IPS DF 4.7 (cell line): ENCODE measurements around the gene CILP2.

Experiments
- DNase-seq: peaks from one replicate; pipeline ENCODE4 v3.0.0-alpha.2; 2013; ENCODE audit warnings: low spot score; ENCODE audit errors: extremely low read depth

Gene CILP2

DNA sequence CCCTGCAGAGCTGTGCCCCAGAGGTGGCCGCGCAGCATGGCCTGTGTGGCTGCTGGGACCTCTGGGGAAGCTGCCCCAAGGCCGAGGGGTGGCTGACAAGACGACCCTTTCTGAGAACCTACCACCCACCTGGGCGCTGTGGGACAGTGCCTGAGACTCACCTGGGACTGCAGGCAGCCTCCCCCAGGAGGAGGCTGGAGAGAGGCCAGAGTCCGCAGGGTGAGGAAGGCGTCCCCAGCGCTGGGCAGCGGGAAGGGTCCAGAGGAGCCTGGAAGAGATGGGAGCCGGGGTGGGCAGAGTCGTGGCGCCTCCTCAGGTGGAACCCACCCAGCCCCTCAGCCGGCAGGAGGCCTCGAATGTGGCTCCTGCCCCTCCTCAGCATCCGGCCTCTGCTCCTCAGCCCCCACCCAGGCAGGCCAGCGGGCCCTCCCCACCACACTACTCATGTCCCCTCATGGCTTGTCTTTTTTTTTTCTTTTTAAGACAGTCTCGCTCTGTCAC is 25.3 kb downstream of the CILP2 start:
- no peak for DNase-seq

DNA sequence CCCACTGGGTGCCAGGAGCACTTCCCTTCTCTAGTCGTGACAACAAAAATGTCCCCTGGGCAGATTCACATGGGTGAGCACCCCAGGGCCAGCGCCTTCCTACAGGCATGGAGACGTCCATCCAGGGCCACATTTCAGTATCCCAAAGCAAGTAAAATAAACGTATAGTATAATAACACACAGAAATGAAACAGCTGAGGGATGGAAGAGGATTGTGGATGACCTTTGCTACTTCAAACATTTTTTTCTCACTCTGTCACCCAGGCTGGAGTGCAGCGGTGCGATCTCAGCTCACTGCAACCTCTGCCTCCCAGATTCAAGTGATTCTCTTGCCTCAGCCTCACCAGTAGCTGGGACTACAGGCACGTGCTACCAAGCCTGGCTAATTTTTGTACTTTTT is 28.2 kb downstream of the CILP2 start:
- DNase-seq = no peak

GRCh38 chr19:19567391-19567790 is 29.3 kb downstream of the CILP2 start:
- DNase-seq = no peak

DNA sequence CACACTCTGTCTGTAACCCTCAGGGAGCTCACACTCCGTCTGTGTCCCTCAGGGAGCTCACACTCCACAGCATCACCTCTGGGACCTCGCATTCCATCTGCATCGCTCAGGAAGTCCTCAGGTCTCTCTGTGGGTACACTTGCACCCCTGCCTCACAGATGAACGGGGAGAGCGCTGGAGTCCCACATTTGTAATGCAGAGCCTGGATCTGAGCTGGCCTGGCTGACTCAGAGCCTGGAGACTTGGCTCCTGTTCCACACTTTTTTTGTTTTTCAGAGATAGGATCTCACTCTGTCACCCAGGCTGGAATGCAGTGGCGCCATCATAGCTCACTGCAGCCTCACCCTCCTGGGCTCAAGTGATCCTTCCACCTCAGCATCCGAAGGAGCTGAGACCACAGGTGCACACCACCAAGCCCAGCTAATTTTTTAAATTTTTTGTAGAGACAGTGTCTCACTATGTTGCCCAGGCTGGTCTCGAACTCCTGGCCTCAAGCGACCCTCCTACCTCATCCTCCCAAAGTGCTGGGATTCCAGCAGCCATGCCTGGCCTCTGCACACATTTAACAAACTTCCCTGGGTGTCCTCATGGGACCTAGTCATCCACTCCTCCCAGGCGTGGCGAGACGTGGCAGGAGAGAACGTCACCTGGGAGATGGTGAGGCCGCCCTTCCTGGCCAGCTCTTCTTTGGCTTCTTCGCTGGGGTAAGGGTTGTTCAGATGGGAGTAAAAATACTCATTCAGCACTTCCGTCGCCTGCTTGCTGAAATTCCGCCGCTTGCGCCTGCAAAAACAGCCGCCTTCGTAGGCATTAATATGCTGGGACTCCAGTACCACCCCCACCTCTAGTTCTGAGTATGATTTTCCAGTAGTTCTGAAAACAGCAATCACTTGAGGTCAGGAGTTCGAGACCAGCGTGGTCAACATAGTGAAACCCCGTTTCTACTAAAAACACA is 31.0 kb downstream of the CILP2 start:
- no peak for DNase-seq

DNA sequence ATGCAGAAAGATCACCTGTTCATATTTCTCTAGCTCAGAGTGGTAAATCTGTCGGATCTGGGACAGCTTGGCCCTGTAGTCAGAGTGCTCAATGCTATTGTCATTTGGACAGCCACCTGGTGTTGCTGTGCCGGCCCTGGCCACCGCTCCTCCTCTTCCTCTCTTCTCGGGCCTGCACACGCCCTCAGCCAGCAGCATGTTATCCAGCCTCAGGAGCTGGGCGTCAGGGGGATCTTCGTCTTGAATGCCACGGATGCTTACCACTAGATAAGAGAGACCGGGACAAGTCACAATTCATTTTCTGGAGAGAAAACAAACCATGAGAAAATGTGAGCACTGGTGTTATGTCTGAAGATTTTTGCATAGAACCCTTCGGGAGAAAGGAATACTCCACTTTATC is 32.5 kb downstream of the CILP2 start:
- no peak for DNase-seq

DNA sequence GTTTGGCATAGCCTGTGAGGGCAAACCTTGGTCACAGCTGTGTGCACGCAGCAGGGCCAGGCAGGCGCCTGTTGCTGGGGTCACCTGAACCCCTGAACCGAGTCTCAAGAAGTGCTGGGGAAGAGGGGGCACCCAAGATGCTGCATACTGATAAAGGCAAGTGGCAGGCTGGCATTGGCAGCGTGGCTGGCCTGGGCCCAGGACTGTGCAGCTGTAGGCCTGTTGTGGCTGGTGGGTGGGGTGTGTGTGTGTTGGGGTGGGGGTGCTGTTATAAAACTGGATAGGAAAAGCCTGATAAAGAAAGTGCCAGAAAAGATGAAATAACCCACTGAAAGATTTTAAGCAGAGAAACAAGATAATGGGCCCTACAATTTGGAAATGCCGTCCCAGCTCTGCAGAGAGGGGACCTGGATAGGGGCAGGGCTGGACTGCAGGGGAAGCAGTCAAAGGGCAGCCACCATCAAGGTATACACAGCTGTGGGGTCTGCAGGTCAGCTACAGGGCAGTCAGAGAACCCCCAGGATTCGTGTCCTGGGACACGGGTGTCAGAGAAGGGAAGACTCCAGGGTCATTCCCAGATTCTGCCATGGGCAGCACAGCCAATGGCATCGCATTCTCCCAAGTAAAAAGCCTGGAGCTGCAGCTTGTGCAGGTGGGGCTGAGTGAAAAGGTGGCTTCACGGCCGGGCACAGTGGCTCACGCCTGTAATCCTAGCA is 33.2 kb downstream of the CILP2 start:
- no peak for DNase-seq

DNA sequence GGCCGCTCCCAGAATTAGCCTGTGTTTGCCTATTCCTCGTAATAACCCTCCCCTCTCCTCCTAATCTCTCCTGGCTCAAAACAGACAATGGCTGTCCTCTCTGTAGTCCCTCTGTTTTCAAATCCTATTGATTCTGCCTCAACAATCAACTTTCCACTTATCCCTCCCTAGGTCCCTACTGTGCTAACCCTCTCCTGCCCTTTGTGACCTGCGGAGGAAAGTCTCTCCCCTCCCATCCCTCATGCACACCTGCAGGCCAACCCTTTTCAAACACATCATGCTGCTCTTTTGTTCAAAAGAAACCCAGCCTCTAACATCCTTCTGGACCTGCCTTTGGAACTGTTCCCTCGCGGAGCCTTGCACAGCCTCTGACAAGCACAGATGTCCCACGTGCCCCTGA is 37.3 kb downstream of the CILP2 start:
- no peak for DNase-seq

- no peak for DNase-seq
These were observed 40.2 kb downstream of the CILP2 start for GRCh38 chr19:19578252-19578651.

- DNase-seq = no peak
These were observed 41.7 kb downstream of the CILP2 start for GRCh38 chr19:19579533-19580361.

- DNase-seq = no peak
These were observed 42.4 kb downstream of the CILP2 start for GRCh38 chr19:19580418-19580817.

GRCh38 chr19:19581391-19581790 is 43.3 kb downstream of the CILP2 start:
- no peak for DNase-seq

DNA sequence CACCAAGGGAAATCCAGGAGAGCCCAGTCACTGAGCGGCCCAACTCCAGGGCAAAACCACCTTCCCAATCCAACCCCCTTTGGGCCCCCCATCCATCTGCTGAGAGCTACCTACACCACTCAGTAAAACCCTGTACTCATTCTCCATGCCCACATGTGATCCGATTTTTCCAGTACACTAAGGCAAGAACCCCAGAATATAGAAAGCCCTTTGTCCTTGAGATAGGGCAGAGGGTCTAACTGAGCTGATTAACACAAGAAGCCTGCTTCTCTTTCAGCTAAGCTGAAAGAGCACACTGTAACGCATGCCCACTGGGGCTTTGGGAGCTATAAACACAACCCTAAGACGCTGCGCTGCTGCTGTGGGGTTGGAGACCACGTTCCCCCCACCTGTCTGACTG is 44.4 kb downstream of the CILP2 start:
- no peak for DNase-seq

- no peak for DNase-seq
These were observed 46.3 kb downstream of the CILP2 start for GRCh38 chr19:19584356-19584755.

DNA sequence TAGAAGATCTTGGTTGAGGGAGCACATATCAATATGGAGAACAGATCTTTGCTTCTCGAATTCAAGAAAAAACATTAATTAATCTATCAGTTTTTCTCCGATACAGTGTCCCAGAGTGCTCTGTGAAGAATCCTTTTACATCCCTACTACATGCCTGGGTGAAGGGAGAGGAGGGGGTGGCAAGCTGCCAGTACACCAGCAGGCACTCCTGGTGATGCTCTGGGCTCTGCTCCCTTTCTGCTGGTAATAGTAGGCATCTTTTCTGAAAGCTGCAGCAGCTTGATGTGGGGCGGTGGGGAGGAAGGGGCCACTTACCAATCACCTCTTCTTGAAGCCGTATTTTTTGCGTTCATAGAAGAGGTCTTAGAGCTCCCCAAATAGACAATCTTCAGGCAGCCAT is 49.7 kb downstream of the CILP2 start:
- DNase-seq = no peak

GRCh38 chr19:19588546-19588945 is 50.5 kb downstream of the CILP2 start:
- no peak for DNase-seq

DNA sequence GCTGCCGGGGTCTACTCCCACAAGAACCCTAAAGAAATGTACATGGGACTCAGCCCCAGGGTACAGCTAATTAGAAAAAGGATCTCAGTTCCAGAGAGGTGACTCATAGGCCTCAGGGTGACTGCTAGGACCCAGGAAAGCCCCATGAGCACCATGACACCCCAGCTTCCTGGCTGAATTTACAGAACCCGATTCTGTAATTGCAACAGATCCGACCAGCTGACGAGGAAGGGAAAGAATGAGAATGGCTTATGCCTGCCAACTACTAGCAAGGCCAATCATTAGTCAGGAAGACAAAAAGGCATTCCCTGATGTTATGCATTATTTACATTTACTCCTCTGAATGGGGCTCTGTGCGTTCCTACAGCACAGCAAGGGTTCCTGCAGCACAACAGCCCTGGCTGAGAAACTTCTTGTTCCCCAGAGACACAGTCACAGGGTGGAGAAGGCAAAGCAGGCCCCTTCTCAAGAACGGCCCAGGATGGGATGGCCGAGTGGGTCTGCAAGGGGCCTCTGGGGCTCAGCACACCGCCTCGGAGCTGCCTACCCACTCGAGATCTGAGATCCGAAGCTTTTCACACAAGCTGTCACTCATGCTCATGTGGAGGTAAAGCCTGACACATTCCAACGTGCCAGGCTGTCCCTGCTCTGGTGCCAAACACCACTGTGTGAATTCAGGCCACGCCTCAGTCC is 53.2 kb downstream of the CILP2 start:
- no peak for DNase-seq

GRCh38 chr19:19592690-19593089 is 54.6 kb downstream of the CILP2 start:
- DNase-seq = no peak

DNA sequence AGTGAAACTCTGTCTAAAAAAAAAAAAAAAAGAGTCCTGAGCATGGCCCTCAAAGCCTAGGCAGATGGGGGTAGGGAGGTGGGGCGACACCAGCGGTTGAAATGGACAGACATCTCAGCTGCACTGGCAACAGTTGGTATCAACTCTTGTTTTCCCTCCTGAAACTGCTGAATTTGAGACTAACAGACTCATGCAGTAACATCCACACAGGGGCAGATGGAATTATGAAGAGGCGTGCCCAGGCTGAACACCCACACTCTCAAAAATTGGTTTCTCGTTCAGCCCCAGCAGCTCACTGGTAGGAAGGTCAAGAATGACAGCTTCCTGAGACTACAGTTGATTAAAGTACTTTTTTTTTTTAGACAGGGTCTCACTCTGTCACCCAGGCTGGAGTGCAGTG is 56.3 kb downstream of the CILP2 start:
- no peak for DNase-seq

DNA sequence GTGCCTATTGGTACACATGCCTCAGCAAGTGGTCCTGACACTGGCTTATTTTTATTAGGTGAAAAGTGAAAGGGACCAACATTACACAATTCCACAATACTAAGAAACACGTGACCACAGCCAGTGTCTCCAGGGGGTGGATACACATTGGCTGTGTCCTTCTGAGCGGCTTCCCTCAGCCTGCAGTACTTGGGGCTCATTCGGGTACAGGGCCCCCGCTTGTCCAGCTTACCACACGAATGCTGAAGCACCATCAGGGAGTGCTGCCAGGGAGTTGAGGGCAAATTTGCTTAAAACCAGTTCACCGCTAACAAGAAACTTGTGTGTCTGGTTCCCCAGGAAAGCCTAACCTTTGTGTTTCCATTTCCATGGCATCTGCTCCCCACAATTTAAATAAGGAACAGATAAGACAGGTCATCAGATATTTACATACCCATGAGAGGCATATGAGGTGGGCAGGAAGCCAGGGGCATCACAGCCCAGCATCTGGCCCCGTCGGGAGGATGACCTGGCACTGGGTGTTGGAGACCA is 57.2 kb downstream of the CILP2 start:
- DNase-seq = no peak
